ENCODE results near the gene OPCML.

DNA sequence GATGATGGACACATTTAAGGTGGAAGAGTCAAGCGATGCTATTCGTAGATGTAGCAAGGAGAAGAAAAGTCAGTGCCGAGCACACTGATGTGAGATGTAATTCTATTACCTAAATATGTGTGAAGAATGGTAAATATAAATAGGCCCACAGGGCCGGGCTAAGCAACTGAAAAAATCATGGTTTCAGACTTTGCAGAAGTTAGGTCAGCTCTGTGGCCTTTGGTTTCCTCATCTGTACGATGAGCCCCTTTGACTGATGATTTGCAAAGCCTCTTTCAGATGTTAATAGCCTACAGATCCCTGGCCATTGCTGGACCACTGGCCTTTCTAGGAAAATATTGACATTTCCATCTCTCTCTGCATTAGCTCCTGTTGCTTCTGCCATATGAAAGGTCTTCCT lies 570.8 kb downstream of the OPCML start:
- TF ChIP-seq, protein P1, sequence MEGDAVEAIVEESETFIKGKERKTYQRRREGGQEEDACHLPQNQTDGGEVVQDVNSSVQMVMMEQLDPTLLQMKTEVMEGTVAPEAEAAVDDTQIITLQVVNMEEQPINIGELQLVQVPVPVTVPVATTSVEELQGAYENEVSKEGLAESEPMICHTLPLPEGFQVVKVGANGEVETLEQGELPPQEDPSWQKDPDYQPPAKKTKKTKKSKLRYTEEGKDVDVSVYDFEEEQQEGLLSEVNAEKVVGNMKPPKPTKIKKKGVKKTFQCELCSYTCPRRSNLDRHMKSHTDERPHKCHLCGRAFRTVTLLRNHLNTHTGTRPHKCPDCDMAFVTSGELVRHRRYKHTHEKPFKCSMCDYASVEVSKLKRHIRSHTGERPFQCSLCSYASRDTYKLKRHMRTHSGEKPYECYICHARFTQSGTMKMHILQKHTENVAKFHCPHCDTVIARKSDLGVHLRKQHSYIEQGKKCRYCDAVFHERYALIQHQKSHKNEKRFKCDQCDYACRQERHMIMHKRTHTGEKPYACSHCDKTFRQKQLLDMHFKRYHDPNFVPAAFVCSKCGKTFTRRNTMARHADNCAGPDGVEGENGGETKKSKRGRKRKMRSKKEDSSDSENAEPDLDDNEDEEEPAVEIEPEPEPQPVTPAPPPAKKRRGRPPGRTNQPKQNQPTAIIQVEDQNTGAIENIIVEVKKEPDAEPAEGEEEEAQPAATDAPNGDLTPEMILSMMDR (IDR thresholded peaks at IDR 0.05; ENCODE audit: low read depth, low read length, poor library complexity, severe bottlenecking), result no peak
- TF ChIP-seq EZH2phosphoT487 (IDR thresholded peaks at IDR 0.05; ENCODE audit: borderline replicate concordance, low read length), result no peak

All from DOHH2 (cell line).